Activated CD8-positive, alpha-beta T cell treated with anti-CD3 and anti-CD28 coated beads, Interleukin-2, amount 10 ng/mL, durations not matched to agents 7 days and 5 days (primary cell): Measurements from ENCODE around the gene SHC2. TPM values are rescaled to one million over a fixed set of nuclear protein-coding genes. Genes with fewer than 3 reads are reported as not detected.

Source experiments
- ATAC-seq: fragments of 150-1000 bp; cut with Tn5 transposase; one replicate; pipeline ENCODE4 v1.10.0; 2021; ENCODE audit warnings: moderate library complexity
- CTCF ChIA-PET: fragments of 350-600 bp; sonication (Branson Sonifier 250); formaldehyde crosslinking; loops from one replicate; lab custom pipeline; 2021; ENCODE audit warnings: antibody characterized with exemption; lab: Charles Lee
- POLR2A ChIA-PET: fragments of 350-600 bp; sonication (Branson Sonifier 250); formaldehyde crosslinking; loops from one replicate; lab custom pipeline; 2021; ENCODE audit warnings: antibody characterized with exemption; lab: Charles Lee
- DNase-seq: peaks from one replicate; pipeline ENCODE4 v3.0.0-alpha.2; 2020
- H3K27ac Mint-ChIP-seq: one replicate; pipeline ENCODE4 v1.8.0; 2021; ENCODE audit warnings: mild to moderate bottlenecking, mixed read lengths
- H3K27me3 Mint-ChIP-seq: one replicate; pipeline ENCODE4 v1.8.0; 2021; ENCODE audit warnings: low read depth, mixed read lengths
- H3K36me3 Mint-ChIP-seq: one replicate; pipeline ENCODE4 v1.8.0; 2021; ENCODE audit warnings: low read depth, mixed read lengths
- H3K4me1 Mint-ChIP-seq: one replicate; pipeline ENCODE4 v1.8.0; 2021; ENCODE audit warnings: low read depth, mixed read lengths
- H3K4me3 Mint-ChIP-seq: one replicate; pipeline ENCODE4 v1.8.0; 2021; ENCODE audit warnings: mild to moderate bottlenecking, mixed read lengths
- H3K9me3 Mint-ChIP-seq: one replicate; pipeline ENCODE4 v1.8.0; 2022; ENCODE audit warnings: mixed read lengths; ENCODE audit not compliant: insufficient read depth
- total RNA-seq, 2 experiments: library from RNA; stranded (reverse); gene quantifications; one replicate each; pipeline ENCODE4 v1.2.3, GENCODE V29; 2021

Gene SHC2
- total RNA-seq = not detected

GRCh38 chr19:460877-461720 lies at the start of gene SHC2:
Gene SHC2 (minus strand): TSS chr19:461033. CDS start chr19:460996, 37 bp downstream.
- H3K4me1 Mint-ChIP-seq = peaks cover 7% of the 10 kb centered on the region
- no peak within 1 kb of the TSS for H3K27ac Mint-ChIP-seq
- ChIA-PET CTCF (no interaction called here), POLR2A (no interaction called here)
- H3K4me3 Mint-ChIP-seq = no peak within 1 kb of the TSS
- no peaks in the 10 kb centered on the region for H3K9me3 Mint-ChIP-seq
- H3K36me3 Mint-ChIP-seq = no peaks in the 10 kb centered on the region
- peaks cover 17% of the 10 kb centered on the region for H3K27me3 Mint-ChIP-seq
- DNase-seq (no peak), ATAC-seq (no peak)

DNA sequence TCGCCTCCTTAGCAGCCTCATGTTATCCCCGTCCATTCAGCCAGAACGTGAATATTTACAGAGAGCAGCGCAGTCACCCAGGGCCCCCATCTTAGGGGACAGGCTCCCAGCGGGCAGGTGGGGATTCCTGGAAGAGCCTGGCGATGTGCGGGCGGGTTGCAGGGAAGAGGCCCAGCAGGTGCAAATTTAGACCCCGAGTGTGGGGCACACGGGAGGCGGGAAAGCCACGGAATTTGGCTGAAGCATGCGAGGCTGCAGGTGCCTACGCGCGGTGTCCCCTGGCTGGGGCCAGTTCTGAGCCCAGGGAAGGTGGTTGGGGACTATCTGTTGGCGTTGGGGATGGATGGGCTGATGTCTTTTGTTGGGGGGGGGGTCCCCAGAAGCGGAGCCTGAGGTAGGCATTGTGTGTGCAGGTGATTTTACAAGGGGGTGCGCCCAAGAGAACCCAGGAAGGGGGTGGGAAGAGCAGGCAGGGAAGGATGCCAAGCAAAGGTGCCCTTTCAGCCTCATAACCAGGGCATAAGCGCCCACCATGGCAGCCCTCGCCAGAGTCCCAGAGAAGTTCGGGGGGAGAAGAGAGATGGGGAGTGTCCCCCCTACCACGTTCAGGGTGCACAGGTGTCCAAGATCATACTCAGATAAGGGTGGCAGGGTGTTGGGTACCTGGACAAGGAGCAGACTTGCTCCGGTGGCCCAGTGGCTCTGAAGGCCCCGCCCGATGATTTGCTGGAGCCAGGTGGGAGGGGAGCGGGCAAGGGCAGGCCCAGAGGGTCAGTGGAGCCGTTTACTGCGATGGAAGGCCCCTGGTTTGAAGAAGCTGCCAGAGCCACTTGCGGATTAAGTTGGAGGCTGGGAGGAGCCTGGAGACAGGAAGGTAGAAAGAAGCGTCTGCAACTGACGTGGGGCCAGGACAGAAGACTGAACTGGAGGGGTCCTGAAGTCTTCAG lies 47.6 kb upstream of the SHC2 start:
- Mint-ChIP-seq H3K27me3 (no peaks in the 10 kb centered on the region), H3K27ac (peak overlapping the region; percentile 96), H3K4me3 (peak overlapping the region; percentile 79), H3K4me1 (peaks cover 56% of the 10 kb centered on the region), H3K9me3 (no peaks in the 10 kb centered on the region), H3K36me3 (peaks cover 13% of the 10 kb centered on the region)
- ATAC-seq (no peak), DNase-seq (no peak)
- ChIA-PET CTCF (interaction anchor here (2.6 kb wide), 1 partner anchor 13 kb away, joined by 32 read pairs; the partner anchor contains the start of gene MADCAM1), POLR2A (no interaction called here)

DNA sequence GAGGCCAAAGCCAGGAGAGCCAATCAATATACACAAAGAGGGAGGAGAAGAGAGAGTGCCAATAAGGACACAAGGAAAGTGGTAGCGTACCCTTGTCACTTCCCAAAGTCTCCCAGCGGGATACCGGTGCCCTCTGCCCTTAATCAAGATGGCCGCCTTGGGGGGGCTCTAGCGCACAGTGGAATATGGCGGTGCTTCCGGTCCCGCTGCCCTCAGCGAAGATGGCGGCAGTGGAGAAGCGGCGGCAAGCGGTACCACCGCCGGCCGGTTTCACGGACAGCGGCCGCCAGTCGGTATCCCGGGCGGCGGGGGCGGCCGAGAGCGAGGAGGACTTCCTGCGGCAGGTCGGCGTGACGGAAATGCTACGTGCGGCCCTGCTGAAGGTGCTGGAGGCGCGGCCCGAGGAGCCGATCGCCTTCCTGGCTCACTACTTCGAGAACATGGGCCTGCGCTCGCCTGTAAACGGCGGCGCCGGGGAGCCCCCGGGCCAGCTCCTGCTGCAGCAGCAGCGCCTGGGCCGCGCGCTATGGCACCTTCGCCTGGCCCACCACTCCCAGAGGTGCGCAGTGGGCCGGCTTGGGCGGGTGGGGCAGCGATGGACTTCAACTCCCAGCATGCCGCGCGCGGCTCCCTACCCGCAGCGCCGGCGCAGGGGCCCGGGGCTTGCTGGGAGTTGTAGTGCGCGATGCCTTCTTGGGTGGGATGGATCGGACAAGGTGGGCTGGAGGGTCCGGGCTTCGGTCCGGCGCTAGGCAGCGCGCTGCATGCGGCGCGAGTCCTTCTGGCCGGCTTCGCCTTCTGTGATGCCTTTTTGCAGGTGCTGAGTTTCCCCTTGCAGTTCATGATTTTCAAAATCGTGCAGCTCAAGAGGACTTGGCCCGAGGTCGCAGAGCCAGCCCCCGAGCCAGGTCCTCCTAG lies 46.7 kb upstream of the SHC2 start, which contains the start of gene TPGS1:
TPGS1 (plus strand) TSS at position 212 of the 918 bp plus-strand sequence; CDS start at position 222, 10 bp downstream.
- Mint-ChIP-seq H3K4me3 (peak within 1 kb of the TSS; percentile 79), H3K4me1 (peaks cover 58% of the 10 kb centered on the region), H3K9me3 (no peaks in the 10 kb centered on the region), H3K36me3 (peaks cover 10% of the 10 kb centered on the region), H3K27ac (peak within 1 kb of the TSS; percentile 96), H3K27me3 (no peaks in the 10 kb centered on the region)
- CTCF ChIA-PET = interaction anchor here (1.0 to 2.6 kb wide), 12 partner anchors 10 to 227 kb away, joined by 3 to 32 read pairs (median 4); partner anchors contain the start of genes CDC34 and MADCAM1
- POLR2A ChIA-PET = interaction anchor here (0.9 to 2.1 kb wide), 4 partner anchors 14 to 64 kb away, joined by 3 to 10 read pairs (median 4); partner anchors contain the start of genes BSG and CDC34
- DNase-seq (peak; percentile 90), ATAC-seq (peak; percentile 60)

GRCh38 chr19:506404-507285 lies 45.8 kb upstream of the SHC2 start:
- no peaks in the 10 kb centered on the region for H3K27me3 Mint-ChIP-seq
- ATAC-seq (peak; percentile 68), DNase-seq (peak; percentile 96)
- H3K36me3 Mint-ChIP-seq = peaks cover 10% of the 10 kb centered on the region
- CTCF ChIA-PET = interaction anchor here (0.7 to 2.6 kb wide), 17 partner anchors 9 to 227 kb away, joined by 3 to 32 read pairs (median 4); partner anchors contain the start of genes CDC34 and MADCAM1
- POLR2A ChIA-PET = interaction anchor here (0.6 to 2.1 kb wide), 8 partner anchors 12 to 1769 kb away, joined by 3 to 10 read pairs (median 3); partner anchors contain the start of genes BSG and CDC34
- no peaks in the 10 kb centered on the region for H3K9me3 Mint-ChIP-seq
- H3K4me3 Mint-ChIP-seq = peak overlapping the region; percentile 79
- H3K4me1 Mint-ChIP-seq = peaks cover 52% of the 10 kb centered on the region
- peak overlapping the region; percentile 96 for H3K27ac Mint-ChIP-seq

GRCh38 chr19:504616-505015 lies 43.8 kb upstream of the SHC2 start:
- DNase-seq = no peak
- no peak overlapping the region for H3K27ac Mint-ChIP-seq
- peaks cover 35% of the 10 kb centered on the region for H3K4me1 Mint-ChIP-seq
- ChIA-PET CTCF (interaction anchor here (2.0 kb wide), 1 partner anchor 9 kb away, joined by 12 read pairs; no protein-coding TSS in a partner anchor), POLR2A (no interaction called here)
- H3K27me3 Mint-ChIP-seq = no peaks in the 10 kb centered on the region
- H3K4me3 Mint-ChIP-seq = no peak overlapping the region
- H3K36me3 Mint-ChIP-seq = peaks cover 8% of the 10 kb centered on the region
- no peak for ATAC-seq
- no peaks in the 10 kb centered on the region for H3K9me3 Mint-ChIP-seq

GRCh38 chr19:501646-502045 lies 40.8 kb upstream of the SHC2 start:
- Mint-ChIP-seq H3K9me3 (no peaks in the 10 kb centered on the region), H3K36me3 (no peaks in the 10 kb centered on the region), H3K27ac (no peak overlapping the region), H3K27me3 (peaks cover 13% of the 10 kb centered on the region), H3K4me1 (peaks cover 18% of the 10 kb centered on the region), H3K4me3 (no peak overlapping the region)
- ATAC-seq (no peak), DNase-seq (no peak)
- CTCF ChIA-PET = no interaction called here
- POLR2A ChIA-PET = no interaction called here

GRCh38 chr19:498977-499623 lies 38.3 kb upstream of the SHC2 start:
- Mint-ChIP-seq H3K4me3 (no peak overlapping the region), H3K27me3 (peaks cover 18% of the 10 kb centered on the region), H3K36me3 (no peaks in the 10 kb centered on the region), H3K27ac (no peak overlapping the region), H3K9me3 (no peaks in the 10 kb centered on the region), H3K4me1 (peaks cover 7% of the 10 kb centered on the region)
- no peak for DNase-seq
- CTCF ChIA-PET = interaction anchor here (1.0 kb wide), 1 partner anchor 12 kb away, joined by 3 read pairs; no protein-coding TSS in a partner anchor
- POLR2A ChIA-PET = no interaction called here
- ATAC-seq = no peak

DNA sequence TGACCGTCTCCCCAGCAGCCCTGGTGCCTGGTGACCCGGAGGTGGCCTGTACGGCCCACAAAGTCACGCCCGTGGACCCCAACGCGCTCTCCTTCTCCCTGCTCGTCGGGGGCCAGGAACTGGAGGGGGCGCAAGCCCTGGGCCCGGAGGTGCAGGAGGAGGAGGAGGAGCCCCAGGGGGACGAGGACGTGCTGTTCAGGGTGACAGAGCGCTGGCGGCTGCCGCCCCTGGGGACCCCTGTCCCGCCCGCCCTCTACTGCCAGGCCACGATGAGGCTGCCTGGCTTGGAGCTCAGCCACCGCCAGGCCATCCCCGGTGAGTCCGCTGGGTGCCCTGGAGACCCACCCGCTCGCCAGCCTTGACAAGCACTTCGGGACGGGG lies 37.7 kb upstream of the SHC2 start:
- Mint-ChIP-seq H3K4me3 (no peak overlapping the region), H3K27me3 (peaks cover 18% of the 10 kb centered on the region), H3K27ac (no peak overlapping the region), H3K36me3 (no peaks in the 10 kb centered on the region), H3K4me1 (peaks cover 7% of the 10 kb centered on the region), H3K9me3 (no peaks in the 10 kb centered on the region)
- DNase-seq (no peak), ATAC-seq (no peak)
- POLR2A ChIA-PET = no interaction called here
- CTCF ChIA-PET = interaction anchor here (1.0 kb wide), 1 partner anchor 8 kb away, joined by 4 read pairs; no protein-coding TSS in a partner anchor

DNA sequence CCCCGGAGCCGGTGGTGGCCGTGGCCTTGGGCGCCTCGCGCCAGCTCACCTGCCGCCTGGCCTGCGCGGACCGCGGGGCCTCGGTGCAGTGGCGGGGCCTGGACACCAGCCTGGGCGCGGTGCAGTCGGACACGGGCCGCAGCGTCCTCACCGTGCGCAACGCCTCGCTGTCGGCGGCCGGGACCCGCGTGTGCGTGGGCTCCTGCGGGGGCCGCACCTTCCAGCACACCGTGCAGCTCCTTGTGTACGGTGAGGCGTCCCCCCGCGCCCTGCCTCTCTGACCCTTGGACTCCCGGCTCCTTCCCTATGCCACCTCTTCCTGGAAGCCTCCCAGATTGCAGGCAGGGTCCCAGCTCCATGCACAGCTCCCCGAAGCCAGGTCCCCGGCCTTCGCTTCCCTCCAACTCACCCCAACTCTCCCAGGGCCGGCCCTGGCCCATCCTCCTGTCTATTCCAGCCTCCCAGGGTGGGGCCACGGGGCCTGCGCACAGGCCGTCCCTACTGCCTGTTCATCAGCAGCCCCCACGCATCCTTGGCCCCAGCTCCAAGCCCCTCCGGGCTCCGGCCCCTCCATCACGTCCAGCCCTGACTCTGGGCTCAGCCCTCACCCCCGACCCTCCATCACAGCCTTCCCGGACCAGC lies 37.2 kb upstream of the SHC2 start:
- ATAC-seq (peak; percentile 31), DNase-seq (no peak)
- CTCF ChIA-PET = interaction anchor here (1.0 kb wide), 1 partner anchor 9 kb away, joined by 4 read pairs; no protein-coding TSS in a partner anchor
- POLR2A ChIA-PET = no interaction called here
- H3K4me3 Mint-ChIP-seq = no peak overlapping the region
- H3K4me1 Mint-ChIP-seq = peaks cover 8% of the 10 kb centered on the region
- H3K27me3 Mint-ChIP-seq = peaks cover 18% of the 10 kb centered on the region
- H3K27ac Mint-ChIP-seq = no peak overlapping the region
- no peaks in the 10 kb centered on the region for H3K9me3 Mint-ChIP-seq
- H3K36me3 Mint-ChIP-seq = no peaks in the 10 kb centered on the region
